C1 segment of cervical spinal cord (tissue), 14 donors: ENCODE results near the gene CBARP.
"Not testable (repeated sequence)": the region's sequence is repeated elsewhere in the genome, so short reads cannot be mapped to it uniquely, and the experiment has no call there.

Source experiments
- DNase-seq, 14 donors: peaks; one replicate each; lab custom pipeline; 2025; lab: John Stamatoyannopoulos, UW

Gene CBARP

DNA sequence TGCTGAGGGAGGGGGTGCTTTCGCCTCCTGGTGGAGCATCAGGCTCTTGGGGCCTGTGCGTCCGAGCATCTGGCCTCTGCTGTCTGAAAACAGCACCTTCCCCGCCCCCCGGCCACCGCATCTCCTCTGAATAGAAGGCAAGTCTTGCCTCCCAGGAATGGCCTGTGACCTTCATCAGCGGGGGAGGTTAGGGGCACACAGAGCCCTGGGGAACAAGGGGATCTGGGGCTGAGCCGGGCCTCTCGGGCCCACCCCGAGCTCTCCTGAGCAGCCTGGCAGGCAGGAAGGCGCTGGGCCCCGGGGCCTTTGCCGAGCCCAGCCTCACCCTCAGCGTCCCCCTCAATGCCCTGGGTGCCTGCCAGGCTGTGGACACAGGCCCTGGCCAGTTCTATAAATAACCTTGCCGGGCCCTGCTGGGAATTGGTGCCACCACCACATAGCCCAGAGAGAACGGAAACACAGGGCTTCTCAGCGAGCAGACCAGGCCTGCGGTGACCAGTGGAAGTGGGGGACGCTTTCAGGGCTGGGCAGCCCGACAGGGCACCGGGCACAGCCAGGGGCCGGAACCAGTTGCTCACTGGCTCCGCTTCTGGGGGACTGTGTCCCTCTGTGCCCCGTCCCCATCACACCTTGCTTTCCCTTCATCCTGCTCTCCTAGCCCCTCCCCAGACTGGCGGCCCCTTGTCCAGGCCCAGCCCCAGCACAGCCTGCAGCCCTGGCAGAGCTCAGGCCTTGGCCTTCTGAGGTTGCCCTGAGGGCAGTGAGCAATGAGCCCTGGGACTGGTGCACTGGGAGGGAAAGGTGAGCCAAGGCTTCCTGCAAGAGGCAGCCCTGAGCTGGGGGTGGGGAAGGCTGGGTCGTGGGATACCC is 22.7 kb downstream of the CBARP start:
- peak in 10 of 14 donors; percentile 20 to 84 (median 57) for DNase-seq

DNA sequence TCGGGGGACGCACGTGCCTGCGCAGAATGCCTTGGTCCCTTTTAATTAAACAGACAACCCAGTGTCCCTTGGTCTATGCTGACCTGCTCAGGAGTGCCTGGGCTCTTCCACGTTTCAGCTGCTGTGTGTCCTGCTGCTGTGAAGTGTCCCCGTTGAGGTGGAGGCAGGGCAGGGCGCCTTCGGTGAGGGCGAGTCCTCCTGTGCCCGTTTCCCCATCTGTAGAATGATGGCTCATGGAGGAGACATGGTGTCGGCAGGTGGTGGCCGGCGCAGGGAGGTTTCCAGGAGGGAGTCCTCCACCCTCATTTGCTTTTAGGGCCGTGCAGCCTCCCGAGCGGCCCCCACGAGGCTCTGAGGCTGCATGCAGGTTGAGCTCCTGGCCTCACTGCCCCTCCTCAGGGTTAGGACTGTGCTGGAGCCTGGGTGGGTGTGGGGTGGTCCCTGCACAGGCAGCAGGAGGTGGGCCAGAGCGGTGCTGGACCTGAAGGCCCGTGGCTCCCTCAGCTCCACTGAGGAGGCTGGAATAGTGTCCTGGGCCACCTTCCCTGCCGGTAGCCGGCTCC is 23.4 kb downstream of the CBARP start:
- DNase-seq = no peak

DNA sequence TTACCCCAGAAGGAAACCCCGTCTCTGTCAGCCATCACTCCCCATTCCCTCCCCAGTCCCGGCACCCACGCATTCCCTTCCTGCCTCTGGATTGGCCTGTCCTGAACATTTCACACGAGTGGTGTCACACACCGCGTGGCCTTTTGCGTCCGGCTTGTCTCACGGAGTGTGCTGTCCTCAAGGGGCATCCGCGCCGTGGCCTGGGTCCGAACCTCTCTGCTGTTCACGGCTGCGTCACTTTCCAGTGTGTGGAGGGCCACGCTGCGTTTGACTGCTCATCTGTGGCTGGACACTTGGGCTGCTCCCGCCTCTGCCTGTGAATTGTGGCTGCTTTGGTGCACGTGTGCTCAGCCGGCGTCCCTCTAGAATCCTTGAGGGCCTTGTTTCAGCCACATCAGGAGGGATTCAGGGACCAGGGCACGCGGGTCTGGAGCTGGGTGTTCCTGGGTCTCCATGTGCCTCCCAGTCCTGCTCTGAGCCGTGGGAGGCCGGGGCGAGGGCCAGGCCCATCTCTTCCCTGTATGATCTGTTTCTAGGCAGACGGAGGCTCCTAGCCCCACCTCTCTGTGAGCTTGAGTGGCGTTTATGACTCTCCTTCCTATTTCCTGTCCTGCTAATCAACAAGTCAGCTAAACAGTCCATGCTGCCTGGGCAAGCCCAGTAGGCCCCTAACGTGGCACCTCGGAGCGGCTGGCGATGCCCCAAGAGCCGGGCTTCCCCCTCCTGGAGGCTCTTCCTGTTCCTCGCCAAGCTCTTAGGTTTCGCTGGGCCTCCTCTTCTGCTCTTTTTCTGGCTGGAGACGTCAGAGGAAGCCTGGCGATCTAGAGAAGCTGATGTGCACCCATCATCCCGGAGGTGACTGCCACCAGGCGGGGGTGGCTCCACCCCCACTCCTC is 24.2 kb downstream of the CBARP start:
- DNase-seq = peak in 11 of 14 donors; percentile 22 to 77 (median 56)

DNA sequence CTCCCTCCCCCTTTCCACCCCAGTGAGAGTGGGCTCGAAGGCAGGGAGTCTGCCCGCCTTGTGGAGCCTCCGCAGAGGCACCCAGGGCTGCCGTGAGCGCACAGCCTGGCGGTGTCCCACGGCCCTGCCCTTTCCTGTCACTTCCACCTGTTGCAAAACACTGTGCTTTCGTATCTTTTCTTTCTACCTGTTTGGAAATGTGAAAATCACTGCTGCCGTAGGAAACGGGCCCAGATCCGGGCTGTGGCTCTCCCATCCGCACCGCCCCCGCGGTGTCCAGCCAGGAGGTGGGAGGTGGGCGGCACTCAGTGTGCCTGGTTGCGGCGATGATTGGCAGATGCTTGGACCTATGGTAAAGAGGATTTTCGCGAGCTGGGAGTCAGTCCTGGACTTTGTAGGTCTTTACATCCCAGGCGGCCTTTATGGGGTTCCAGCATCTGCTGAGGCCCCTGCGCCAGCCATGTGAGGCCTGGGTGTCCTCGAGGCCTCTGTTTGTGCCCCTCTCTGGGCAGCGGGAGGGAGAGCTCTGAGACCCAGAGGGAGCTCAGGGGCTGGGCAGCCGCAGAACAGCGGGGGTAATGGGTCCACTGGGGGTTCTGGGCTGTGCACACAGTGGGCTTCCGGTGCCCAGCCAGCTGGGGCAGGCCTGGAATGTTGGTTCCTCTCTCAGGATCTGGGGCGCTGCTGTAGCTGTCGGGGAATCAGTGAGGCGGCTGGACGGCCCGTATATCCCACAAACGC is 26.1 kb downstream of the CBARP start:
- peak in 1 of 14 donors; percentile 61 for DNase-seq

DNA sequence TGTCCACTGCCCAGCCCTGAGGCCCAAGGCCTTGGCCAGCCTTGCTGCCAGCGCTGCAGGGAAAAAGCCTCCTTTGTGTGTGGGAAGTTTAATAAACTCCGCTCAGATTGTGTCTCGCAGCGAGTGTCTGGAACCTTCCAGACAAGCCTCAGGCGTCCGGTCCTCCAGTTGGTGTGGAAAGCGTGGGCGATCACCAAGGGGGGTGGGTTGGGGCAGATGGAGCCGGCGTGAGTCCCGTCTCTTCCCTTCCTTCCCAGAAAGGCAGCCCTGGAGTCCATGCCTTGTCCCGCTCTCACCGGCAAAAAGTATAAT is 27.6 kb downstream of the CBARP start:
- peak in 9 of 14 donors; percentile 33 to 62 (median 51) for DNase-seq

DNA sequence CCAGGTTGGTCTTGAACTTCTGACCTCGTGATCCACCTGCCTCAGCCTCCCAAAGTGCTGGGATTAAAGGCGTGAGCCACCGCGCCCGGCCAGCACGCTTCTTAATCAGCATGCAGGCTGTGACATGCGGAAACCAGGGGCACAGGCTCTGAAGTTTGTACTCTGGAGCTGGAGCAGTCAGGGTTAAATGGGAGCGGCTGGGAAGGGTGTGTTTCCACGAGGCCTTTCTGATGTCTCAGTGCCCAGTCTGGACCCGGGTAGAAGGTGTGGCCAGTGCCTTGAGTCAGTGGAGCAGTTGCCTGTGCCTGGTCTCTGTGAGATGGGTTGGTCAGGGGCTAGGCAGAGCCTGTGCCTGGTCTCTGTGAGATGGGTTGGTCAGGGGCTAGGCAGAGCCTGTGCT is 29.0 kb downstream of the CBARP start:
- not testable (repeated sequence) for DNase-seq

DNA sequence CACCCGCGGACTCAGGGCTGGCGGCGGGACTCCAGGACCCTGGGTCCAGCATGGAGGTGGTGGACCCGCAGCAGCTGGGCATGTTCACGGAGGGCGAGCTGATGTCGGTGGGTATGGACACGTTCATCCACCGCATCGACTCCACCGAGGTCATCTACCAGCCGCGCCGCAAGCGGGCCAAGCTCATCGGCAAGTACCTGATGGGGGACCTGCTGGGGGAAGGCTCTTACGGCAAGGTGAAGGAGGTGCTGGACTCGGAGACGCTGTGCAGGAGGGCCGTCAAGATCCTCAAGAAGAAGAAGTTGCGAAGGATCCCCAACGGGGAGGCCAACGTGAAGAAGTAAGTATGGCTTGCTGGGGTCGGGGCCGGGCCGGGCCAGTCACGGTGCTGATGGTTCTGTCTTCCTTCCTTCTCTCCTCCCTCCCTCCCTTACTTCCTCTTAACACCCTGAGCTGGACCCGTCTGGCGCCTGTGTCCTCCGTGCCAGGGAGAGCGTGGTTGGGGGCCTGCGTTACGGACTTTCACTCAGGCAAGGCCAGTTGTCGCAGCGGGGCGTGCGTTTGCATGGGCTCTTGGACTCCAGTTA is 30.8 kb downstream of the CBARP start:
- DNase-seq = peak in 3 of 14 donors; percentile 53 to 67 (median 62)

DNA sequence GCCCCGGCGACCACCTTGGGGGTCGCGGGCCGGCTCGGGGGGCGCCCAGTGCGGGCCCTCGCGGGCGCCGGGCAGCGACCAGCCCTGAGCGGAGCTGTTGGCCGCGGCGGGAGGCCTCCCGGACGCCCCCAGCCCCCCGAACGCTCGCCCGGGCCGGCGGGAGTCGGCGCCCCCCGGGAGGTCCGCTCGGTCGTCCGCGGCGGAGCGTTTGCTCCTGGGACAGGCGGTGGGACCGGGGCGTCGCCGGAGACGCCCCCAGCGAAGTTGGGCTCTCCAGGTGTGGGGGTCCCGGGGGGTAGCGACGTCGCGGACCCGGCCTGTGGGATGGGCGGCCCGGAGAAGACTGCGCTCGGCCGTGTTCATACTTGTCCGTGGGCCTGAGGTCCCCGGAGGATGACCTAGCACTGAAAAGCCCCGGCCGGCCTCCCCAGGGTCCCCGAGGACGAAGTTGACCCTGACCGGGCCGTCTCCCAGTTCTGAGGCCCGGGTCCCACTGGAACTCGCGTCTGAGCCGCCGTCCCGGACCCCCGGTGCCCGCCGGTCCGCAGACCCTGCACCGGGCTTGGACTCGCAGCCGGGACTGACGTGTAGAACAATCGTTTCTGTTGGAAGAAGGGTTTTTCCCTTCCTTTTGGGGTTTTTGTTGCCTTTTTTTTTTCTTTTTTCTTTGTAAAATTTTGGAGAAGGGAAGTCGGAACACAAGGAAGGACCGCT is 31.5 kb downstream of the CBARP start:
- DNase-seq = no peak

DNA sequence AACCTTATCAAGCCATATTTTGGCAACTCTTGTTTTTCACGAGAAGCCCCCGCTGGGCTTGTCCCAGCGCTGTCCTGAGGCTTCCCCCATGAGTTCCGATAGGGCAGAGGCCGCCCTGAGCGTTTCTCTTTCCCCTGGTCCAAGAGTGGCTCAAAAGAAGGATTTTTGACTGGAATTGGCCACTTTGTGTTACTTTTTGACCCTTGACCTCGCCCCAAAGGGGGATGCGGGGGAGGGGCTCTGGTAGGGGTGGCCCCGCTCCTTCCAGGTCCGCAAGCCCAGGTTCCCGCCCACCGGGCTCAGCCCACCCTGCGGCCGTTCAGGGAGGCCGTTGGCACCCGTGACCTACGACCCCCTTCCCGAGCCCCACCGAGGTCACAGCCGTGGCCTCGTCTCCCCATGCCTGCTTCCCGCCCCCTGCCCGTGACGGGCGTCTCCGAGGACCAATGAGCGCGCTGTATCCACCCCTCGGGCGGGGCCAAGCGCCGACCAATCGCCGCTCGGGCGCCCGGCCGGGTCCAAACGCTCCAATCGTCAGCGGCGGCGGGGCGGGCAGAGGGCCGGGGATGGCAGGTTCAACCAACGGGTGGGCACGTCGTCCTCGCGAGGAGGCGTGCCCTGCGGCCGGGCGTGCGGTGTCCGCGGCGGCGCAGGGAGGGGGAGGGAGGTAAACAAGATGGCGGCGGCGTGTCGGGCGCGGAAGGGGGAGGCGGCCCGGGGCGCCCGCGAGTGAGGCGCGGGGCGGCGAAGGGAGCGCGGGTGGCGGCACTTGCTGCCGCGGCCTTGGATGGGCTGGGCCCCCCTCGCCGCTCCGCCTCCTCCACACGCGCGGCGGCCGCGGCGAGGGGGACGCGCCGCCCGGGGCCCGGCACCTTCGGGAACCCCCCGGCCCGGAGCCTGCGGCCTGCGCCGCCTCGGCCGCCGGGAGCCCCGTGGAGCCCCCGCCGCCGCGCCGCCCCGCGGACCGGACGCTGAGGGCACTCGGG is 32.4 kb downstream of the CBARP start, which contains the start of gene STK11:
TSS of gene STK11 (plus strand) at position 665 of the 986 bp plus-strand sequence. CDS start 1,136 bp downstream, outside the sequence.
- DNase-seq = peak; percentile 90 to 99 (median 96)

DNA sequence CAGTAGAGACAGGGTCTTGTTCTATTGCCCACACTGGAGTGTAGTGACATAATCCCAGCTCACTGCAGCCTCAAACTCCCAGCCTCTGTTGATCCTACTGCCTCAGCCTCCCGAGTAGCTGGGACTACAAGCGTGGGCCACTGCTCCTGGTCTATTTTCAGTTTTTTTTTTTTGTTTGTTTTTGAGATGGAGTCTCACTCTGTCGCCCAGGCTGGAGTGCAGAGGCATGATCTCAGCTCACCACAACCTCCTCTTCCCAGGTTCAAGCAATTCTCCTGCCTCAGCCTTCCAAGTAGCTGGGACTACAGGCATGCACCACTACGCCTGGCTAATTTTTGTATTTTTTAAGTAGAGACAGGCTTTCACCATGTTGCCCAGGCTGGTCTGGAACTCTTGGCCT is 37.2 kb downstream of the CBARP start:
- not testable (repeated sequence) for DNase-seq

DNA sequence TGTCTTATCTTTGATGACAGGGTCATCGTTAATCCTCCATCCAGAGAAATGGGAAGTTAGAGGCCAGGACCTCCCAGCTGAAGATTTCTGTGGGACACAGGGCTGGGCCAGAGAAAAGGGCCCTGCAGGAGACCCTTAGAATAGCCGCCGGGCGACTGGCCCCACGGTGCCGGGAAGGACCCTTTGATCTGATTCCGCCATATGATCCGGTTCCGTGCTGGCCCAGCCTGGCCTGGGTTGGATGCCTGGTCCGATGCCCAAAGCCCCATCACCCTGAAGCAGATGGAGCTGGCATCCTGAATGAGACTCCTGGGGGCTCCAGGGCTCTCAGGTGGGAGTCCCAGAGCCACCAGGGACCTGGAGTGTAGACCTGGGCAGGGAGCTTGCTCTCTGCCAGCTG is 38.3 kb downstream of the CBARP start:
- no peak for DNase-seq

DNA sequence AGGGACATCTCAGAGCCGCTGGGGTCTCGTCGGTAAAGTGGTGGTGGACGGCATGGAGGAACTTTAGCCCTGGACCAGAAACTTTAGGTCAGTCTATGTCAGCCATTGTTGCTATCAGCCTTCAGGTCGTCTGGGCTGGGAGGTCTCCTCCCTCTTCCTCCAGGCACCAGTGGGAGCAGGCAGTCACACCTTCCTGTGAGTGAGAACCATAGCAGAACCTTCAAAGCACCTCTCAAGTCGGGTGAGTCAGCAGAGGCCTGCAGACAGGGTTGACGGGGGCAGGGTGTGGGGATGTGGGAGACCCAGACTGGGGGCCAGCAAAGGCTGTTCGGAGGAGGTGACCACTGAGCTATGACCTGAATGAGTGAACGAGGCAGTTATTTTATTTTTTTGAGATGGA is 48.4 kb downstream of the CBARP start:
- DNase-seq = no peak

DNA sequence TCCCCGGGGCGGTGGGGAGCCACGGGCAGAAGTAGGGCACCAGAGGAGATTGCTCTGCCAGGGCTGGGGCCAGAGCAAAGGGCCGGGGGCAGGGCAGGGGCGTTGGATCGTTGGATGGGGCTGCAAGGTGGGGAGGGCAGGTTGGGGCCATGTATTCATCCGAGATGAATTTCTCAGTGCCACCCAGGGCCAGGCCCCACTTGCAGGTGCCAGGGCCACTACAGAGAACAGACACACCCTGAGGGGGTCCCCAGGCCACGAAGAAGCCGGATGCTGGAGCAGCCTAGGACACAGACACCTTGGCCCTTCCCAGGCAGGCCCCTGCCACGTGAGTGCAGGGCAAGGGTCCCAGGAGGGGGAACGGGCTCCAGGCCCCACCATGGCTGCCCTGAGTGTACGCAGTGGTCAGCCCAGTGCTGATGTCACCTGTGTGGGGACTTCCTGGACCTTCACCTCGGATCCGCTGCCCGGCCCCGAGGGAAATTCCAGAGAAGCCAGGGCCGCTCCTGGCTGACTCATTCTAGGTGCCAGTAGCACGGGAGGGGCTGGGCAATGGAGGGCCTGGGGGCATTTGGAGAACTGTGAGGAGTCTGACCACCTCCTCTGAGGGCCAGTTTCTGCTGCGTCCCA is 54.1 kb downstream of the CBARP start:
- no peak for DNase-seq

DNA sequence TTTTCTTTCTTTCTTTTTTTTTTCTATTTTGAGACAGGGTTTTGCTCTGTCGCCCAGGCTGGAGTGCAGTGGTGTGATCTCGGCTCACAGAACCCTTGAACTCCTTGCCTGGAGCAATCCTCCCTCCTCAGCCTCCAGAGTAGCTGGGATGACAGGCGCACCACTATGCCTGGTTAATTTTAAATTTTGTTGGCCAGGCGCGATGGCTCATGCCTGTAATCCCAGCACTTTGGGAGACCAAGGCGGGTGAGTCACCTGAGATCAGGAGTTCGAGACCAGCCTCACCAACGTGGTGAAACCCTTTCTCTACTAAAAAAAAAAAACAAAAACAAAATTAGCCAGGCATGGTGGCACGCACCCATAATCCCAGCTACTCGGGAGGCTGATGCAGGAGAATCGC is 55.1 kb downstream of the CBARP start:
- no peak for DNase-seq

DNA sequence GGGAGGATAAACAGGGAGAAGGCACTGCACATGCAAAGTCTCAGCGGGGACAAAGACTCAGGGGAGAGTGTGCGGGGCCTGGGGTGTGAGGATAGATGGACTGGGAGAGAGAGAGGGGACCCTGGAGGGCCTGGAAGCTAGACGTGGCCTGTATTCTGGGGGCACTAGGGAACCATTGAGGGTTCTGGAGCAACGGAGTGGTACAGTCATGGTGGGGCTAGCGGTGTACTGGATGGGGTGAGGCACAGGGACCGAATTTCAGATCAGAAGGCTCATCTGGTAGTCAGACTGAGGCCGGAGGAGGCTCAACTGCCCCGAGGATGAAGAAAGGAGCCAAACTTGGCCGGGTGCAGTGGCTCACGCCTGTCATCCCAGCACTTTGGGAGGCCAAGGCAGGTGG is 55.7 kb downstream of the CBARP start:
- DNase-seq = no peak

DNA sequence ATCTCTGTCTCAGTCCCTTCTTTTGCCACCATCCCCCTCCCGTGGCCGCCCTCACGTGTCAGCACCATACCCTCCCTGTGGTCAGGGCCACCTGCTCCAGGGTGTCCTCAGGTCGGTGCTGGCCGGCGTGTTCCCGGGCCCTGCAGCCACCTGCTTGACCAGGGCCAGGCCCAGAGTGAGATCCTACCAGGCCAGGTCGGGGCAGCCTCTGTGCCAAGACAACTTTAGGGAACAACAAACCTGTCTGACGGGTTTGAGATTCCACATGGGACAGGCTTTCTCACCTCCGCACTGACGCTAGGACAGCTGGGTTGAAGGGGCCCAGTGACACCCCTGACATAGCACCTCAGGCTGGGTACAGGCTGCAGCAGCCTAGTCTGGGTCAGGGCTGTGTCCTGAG is 56.2 kb downstream of the CBARP start:
- no peak for DNase-seq
